IMR-90 (cell line): ENCODE measurements around the gene NPY4R. TPM values are rescaled to one million over a fixed set of nuclear protein-coding genes. Genes with fewer than 3 reads are reported as not detected.
A peak's percentile ranks its signal among the peaks of the same experiment; 100 is the strongest.
"Not testable (repeated sequence)": the region's sequence is repeated elsewhere in the genome, so short reads cannot be mapped to it uniquely, and the experiment has no call there.

Experiments used
- ATAC-seq: fragments of 200-7000 bp; cut with Tn5 transposase; 2 replicates; pipeline ENCODE4 v1.9.1; 2020; ENCODE audit warnings: low read depth, mild to moderate bottlenecking, moderate library complexity
- Bru-seq: library from RNA; stranded (reverse); fragments of 400-500 nt; gene quantifications from one replicate; lab custom pipeline; 2021; lab: Mats Ljungman, UMichigan
- BruChase-seq, 2 experiments: library from RNA; stranded (reverse); fragments of 400-500 nt; gene quantifications; one replicate each; lab custom pipeline; 2021; lab: Mats Ljungman, UMichigan
- BruUV-seq: library from RNA; stranded (reverse); fragments of 400-500 nt; replicated peaks from 2 replicates; lab custom pipeline; 2021; lab: Mats Ljungman, UMichigan
- CTCF ChIA-PET: fragments of 300-600 bp; formaldehyde crosslinking; extraction: SDS; loops from one replicate; lab custom pipeline; 2021; ENCODE audit warnings: antibody characterized with exemption; lab: Yijun Ruan, JAX
- POLR2A ChIA-PET: fragments of 300-600 bp; sonication (Branson Sonifier 250); formaldehyde crosslinking; loops from one replicate; lab custom pipeline; 2022; ENCODE audit warnings: antibody characterized with exemption; ENCODE audit not compliant: unreplicated experiment; lab: Charles Lee
- DNase-seq: peaks from one replicate; pipeline ENCODE4 v3.0.0; 2013
- H2AFZ ChIP-seq: replicated peaks from 2 replicates; pipeline ENCODE3; 2013; ENCODE audit warnings: low read length, mild to moderate bottlenecking; ENCODE audit not compliant: poor library complexity
- H2AK5ac ChIP-seq: 2 replicates; pipeline ENCODE4 v1.6.1; 2013; ENCODE audit warnings: low read depth, low read length, inconsistent platforms
- H2AK9ac ChIP-seq: replicated peaks from 2 replicates; pipeline ENCODE3; 2013; ENCODE audit warnings: mild to moderate bottlenecking, low read depth, low read length, moderate library complexity; ENCODE audit not compliant: poor library complexity
- H2BK120ac ChIP-seq: 2 replicates; pipeline ENCODE4 v1.6.1; 2013; ENCODE audit warnings: low read depth, low read length, inconsistent platforms
- H2BK15ac ChIP-seq: 3 replicates; pipeline ENCODE4 v1.6.1; 2013; ENCODE audit warnings: low read depth, low read length, inconsistent platforms
- H2BK20ac ChIP-seq: 2 replicates; pipeline ENCODE4 v1.6.1; 2013; ENCODE audit warnings: low read depth, mild to moderate bottlenecking, inconsistent platforms, low read length, moderate library complexity
- H2BK5ac ChIP-seq: 2 replicates; pipeline ENCODE4 v1.6.1; 2013; ENCODE audit warnings: mild to moderate bottlenecking, low read depth, low read length, inconsistent platforms; ENCODE audit not compliant: poor library complexity, severe bottlenecking
- H3K14ac ChIP-seq: replicated peaks from 2 replicates; pipeline ENCODE4 v1.6.1; 2013; ENCODE audit warnings: low read depth, low read length, inconsistent platforms
- H3K18ac ChIP-seq: 2 replicates; pipeline ENCODE4 v1.6.1; 2013; ENCODE audit warnings: low read depth, low read length, control low read depth
- H3K23ac ChIP-seq: 2 replicates; pipeline ENCODE4 v1.6.1; 2013; ENCODE audit warnings: low read depth, low read length, inconsistent platforms
- H3K27ac ChIP-seq: 2 replicates; pipeline ENCODE4 v1.5.1; 2013; ENCODE audit warnings: mild to moderate bottlenecking, control low read depth, low read length; ENCODE audit not compliant: insufficient read depth
- H3K27me3 ChIP-seq: 2 replicates; pipeline ENCODE4 v1.6.1; 2013; ENCODE audit warnings: low read length; ENCODE audit not compliant: control insufficient read depth, insufficient read depth
- H3K36me3 ChIP-seq: 2 replicates; pipeline ENCODE4 v1.6.1; 2013; ENCODE audit warnings: low read length, mixed read lengths; ENCODE audit not compliant: control insufficient read depth, insufficient read depth
- H3K4ac ChIP-seq: 2 replicates; pipeline ENCODE4 v1.6.1; 2013; ENCODE audit warnings: low read depth, low read length, inconsistent platforms
- H3K4me1 ChIP-seq: 2 replicates; pipeline ENCODE4 v1.6.1; 2013; ENCODE audit warnings: low read length, mixed read lengths; ENCODE audit not compliant: control insufficient read depth, insufficient read depth
- H3K4me2 ChIP-seq: 2 replicates; pipeline ENCODE4 v1.6.1; 2013; ENCODE audit warnings: low read depth, mild to moderate bottlenecking, control low read depth, low read length, moderate library complexity
- H3K4me3 ChIP-seq: 2 replicates; pipeline ENCODE4 v1.5.1; 2013; ENCODE audit warnings: low read depth, mild to moderate bottlenecking, control low read depth, low read length, moderate library complexity; ENCODE audit not compliant: insufficient read depth
- H3K56ac ChIP-seq: 2 replicates; pipeline ENCODE4 v1.6.1; 2013; ENCODE audit warnings: low read length, inconsistent platforms; ENCODE audit not compliant: insufficient read depth; ENCODE audit errors: extremely low read depth
- H3K79me1 ChIP-seq, 2 experiments: 2 replicates each; pipeline ENCODE4 v1.6.1; 2013; ENCODE audit warnings: low read length in 2 of 2, inconsistent platforms in 1 of 2, low read depth in 1 of 2
- H3K9ac ChIP-seq: 2 replicates; pipeline ENCODE4 v1.6.1; 2013; ENCODE audit warnings: low read depth, low read length, control low read depth
- H3K9me1 ChIP-seq: 2 replicates; pipeline ENCODE4 v1.6.1; 2013; ENCODE audit warnings: low read length, inconsistent platforms; ENCODE audit not compliant: insufficient read depth
- H3K9me3 ChIP-seq: 2 replicates; pipeline ENCODE4 v1.6.1; 2013; ENCODE audit warnings: low read length; ENCODE audit not compliant: control insufficient read depth, insufficient read depth
- H4K20me1 ChIP-seq: 2 replicates; pipeline ENCODE4 v1.6.1; 2013; ENCODE audit warnings: low read length, inconsistent platforms; ENCODE audit not compliant: insufficient read depth
- H4K5ac ChIP-seq: 2 replicates; pipeline ENCODE4 v1.6.1; 2013; ENCODE audit warnings: mild to moderate bottlenecking, low read depth, low read length, control low read depth
- H4K8ac ChIP-seq, 2 experiments: 2 replicates each; pipeline ENCODE4 v1.6.1; 2013; ENCODE audit warnings: low read depth in 2 of 2, low read length in 2 of 2, control low read depth in 1 of 2, inconsistent platforms in 1 of 2
- H4K91ac ChIP-seq: 2 replicates; pipeline ENCODE4 v1.6.1; 2013; ENCODE audit warnings: low read depth, low read length, inconsistent platforms; ENCODE audit not compliant: insufficient read depth
- WGBS, 2 experiments: methylation state at CpG; one replicate each; pipeline versions ENCODE4 v1.1.5 to v1.1.7; 2013; ENCODE audit warnings: missing lambda C conversion rate in 2 of 2; ENCODE audit not compliant: insufficient read length in 1 of 2; ENCODE audit errors: extremely low coverage in 2 of 2; 5-methylcytosine and 5-hydroxymethylcytosine counted together
- dilution Hi-C: fragments of 300-500 bp; cut with HindIII; formaldehyde crosslinking; loops from one replicate; pipeline ENCODE4 v1.14.3; 2018; ENCODE audit warnings: low sequenced_read_pairs; ENCODE audit not compliant: unreplicated experiment
- in situ Hi-C: fragments of 300-500 bp; cut with MboI; formaldehyde crosslinking; loops from 3 replicates; pipeline ENCODE4 v1.14.3; 2019; ENCODE audit warnings: low sequenced_read_pairs, inconsistent platforms, mixed read lengths
- intact Hi-C: fragments of 100-400 bp; cut with micrococcal nuclease; formaldehyde crosslinking; loops from 2 replicates; pipeline ENCODE4 v1.10.0; 2022
- long read RNA-seq: library from polyadenylated mRNA; unstranded; transcript quantifications from one replicate; pipeline ENCODE4 v2.0.0, GENCODE V29; 2021; ENCODE audit not compliant: unreplicated experiment
- polyA plus RNA-seq, 3 experiments: library from polyadenylated mRNA; depleted of rRNA; stranded (reverse); fragments of >200 nt; gene quantifications; 2 replicates each; pipeline ENCODE4 v1.2.3, GENCODE V29; 2012; ENCODE audit warnings: low replicate concordance in 1 of 3
- total RNA-seq: library from RNA; depleted of rRNA; stranded (reverse); fragments of >200 nt; gene quantifications from 2 replicates; pipeline ENCODE4 v1.2.3, GENCODE V29; 2012; rRNA removed

Gene NPY4R, protein sequence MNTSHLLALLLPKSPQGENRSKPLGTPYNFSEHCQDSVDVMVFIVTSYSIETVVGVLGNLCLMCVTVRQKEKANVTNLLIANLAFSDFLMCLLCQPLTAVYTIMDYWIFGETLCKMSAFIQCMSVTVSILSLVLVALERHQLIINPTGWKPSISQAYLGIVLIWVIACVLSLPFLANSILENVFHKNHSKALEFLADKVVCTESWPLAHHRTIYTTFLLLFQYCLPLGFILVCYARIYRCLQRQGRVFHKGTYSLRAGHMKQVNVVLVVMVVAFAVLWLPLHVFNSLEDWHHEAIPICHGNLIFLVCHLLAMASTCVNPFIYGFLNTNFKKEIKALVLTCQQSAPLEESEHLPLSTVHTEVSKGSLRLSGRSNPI
- total RNA-seq (0.83 and 1.1 TPM in 2 replicates), polyA plus RNA-seq (2012; rRNA removed) (0.56 and 0.57 TPM in 2 replicates), Bru-seq, nascent RNA (not detected), BruChase-seq, experiment 1, labeled RNA remaining after a 6-hour chase (not detected), BruChase-seq, experiment 2, labeled RNA remaining after a 2-hour chase (percentile 11 among the genes with signal in this experiment)
- polyA plus RNA-seq (2012; cell fraction: cytosol; rRNA removed): 0.30 and 0.44 TPM in 2 replicates
- 0.14 and 0.23 TPM in 2 replicates for polyA plus RNA-seq (2012; cell fraction: nucleus; rRNA removed; ENCODE audit: low replicate concordance)
- long read RNA-seq: 0 reads

DNA sequence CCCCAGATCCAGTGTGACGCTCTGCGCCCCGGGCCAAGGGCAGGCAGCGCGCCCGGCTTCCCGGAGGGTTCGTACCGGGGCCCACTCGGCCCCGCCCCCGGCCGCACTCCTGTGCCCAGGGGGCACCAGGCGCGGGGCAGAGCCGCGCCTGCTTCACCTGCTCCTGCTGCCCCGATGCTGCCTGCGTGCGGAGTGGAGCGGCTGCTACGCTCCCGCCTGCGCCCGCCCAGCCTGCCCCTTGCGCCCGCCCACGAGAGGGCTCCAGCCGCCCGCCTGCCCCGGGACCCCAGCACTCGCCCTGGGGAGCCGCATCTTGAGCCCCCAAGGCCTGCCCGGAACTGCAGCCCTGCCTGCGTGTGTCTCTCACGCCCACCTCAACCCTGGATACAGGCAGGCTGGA is at the start of gene NPY4R:
Gene NPY4R, minus strand, starts transcription at position 194 of the 400 bp plus-strand sequence. CDS start 3,323 bp downstream, outside the sequence.
- BruUV-seq, H3K14ac ChIP-seq, H2BK15ac ChIP-seq, H3K27me3 ChIP-seq, H3K23ac ChIP-seq, H3K9me3 ChIP-seq, H3K4me3 ChIP-seq, DNase-seq, H3K4me1 ChIP-seq, H2AFZ ChIP-seq, H4K20me1 ChIP-seq, intact Hi-C loops, H3K36me3 ChIP-seq, H3K9ac ChIP-seq, H4K5ac ChIP-seq, ATAC-seq, H2BK20ac ChIP-seq, H4K8ac ChIP-seq, dilution Hi-C loops, H4K91ac ChIP-seq, H2AK5ac ChIP-seq, CTCF ChIA-PET, H3K18ac ChIP-seq, H3K9me1 ChIP-seq, POLR2A ChIA-PET, H3K79me1 ChIP-seq, H3K27ac ChIP-seq, H2BK120ac ChIP-seq, H3K56ac ChIP-seq, in situ Hi-C loops, H3K4ac ChIP-seq, H2BK5ac ChIP-seq, H2AK9ac ChIP-seq, H3K4me2 ChIP-seq: not testable (repeated sequence)
- no CpG with 5 or more reads among the region's 36 CpGs for WGBS, 2 experiments
